Stomach (tissue), 4 donors: ENCODE data around the gene CCDC80.

Experiments
- CTCF ChIP-seq, 7 experiments: fragments of 450-650 bp in 4 of 7; fragments of 200-600 bp in 3 of 7; sonication (generic) in 3 of 7; IDR thresholded peaks; one replicate each; pipeline ENCODE4 v1.5.1; 2016 to 2019; ENCODE audit warnings: antibody characterized with exemption in 7 of 7, control low read depth in 2 of 7, mild to moderate bottlenecking in 1 of 7
- EP300 ChIP-seq: sonication (generic); formaldehyde crosslinking; IDR thresholded peaks from one replicate; pipeline ENCODE4 v1.6.1; 2017; ENCODE audit warnings: antibody characterized with exemption
- POLR2A ChIP-seq, 4 donors: fragments of 450-650 bp; IDR thresholded peaks; one replicate each; pipeline ENCODE4 v1.6.1; 2016; ENCODE audit warnings: antibody characterized with exemption in 4 of 4, control low read depth in 2 of 4, mild to moderate bottlenecking in 1 of 4, moderate library complexity in 1 of 4
- POLR2AphosphoS5 ChIP-seq, 3 donors: sonication (generic); formaldehyde crosslinking; IDR thresholded peaks; one replicate each; pipeline ENCODE4 v1.6.1; 2016; ENCODE audit warnings: antibody characterized with exemption in 3 of 3

GRCh38 chr3:112583105-112583504 lies 57.8 kb downstream of the CCDC80 start:
- no peak for TF ChIP-seq CTCF (IDR thresholded peaks at IDR 0.05)
- TF ChIP-seq POLR2A (IDR thresholded peaks at IDR 0.05), result no peak
- no peak for TF ChIP-seq POLR2AphosphoS5 (IDR thresholded peaks at IDR 0.05)
- TF ChIP-seq EP300, result no peak
